ENCODE results near the gene CCDC137.
"Not testable (repeated sequence)": the region's sequence is repeated elsewhere in the genome, so short reads cannot be mapped to it uniquely, and the experiment has no call there.

CCDC137 gene

GRCh38 chr17:81666342-81667191 lies at the start of gene CCDC137, which contains the start of gene OXLD1:
CCDC137 (plus strand) TSS chr17:81666737; CDS start chr17:81666767, 30 bp downstream.
OXLD1 (minus strand) TSS chr17:81666605; CDS start chr17:81666577, 28 bp downstream.
- DNase-seq: peak; percentile 87

- DNase-seq: no peak
Observed at GRCh38 chr17:81616877-81617276, 49.7 kb upstream of the CCDC137 start.

GRCh38 chr17:81618307-81618706 lies 48.2 kb upstream of the CCDC137 start:
- DNase-seq: not testable (repeated sequence)

GRCh38 chr17:81621494-81622130 lies 44.9 kb upstream of the CCDC137 start:
- DNase-seq: no peak

GRCh38 chr17:81630274-81630673 lies 36.3 kb upstream of the CCDC137 start:
- DNase-seq: no peak

- no peak for DNase-seq
Observed at GRCh38 chr17:81631482-81631881, 35.1 kb upstream of the CCDC137 start.

- DNase-seq: no peak
Observed at GRCh38 chr17:81635431-81635830, 31.1 kb upstream of the CCDC137 start.

GRCh38 chr17:81635973-81636504 lies 30.5 kb upstream of the CCDC137 start:
- no peak for DNase-seq

- peak; percentile 71 for DNase-seq
Observed at GRCh38 chr17:81636505-81637288, 29.8 kb upstream of the CCDC137 start, which contains the start of the genes NPLOC4 and TSPAN10. NPLOC4 (minus strand) TSS chr17:81637112; CDS start chr17:81636930, 182 bp downstream. TSPAN10 (plus strand) TSS chr17:81637196; CDS start chr17:81642413, 5,217 bp downstream.

GRCh38 chr17:81638683-81639082 lies 27.9 kb upstream of the CCDC137 start:
- DNase-seq: no peak

GRCh38 chr17:81640011-81640410 lies 26.5 kb upstream of the CCDC137 start:
- DNase-seq: no peak

GRCh38 chr17:81641825-81642489 lies 24.6 kb upstream of the CCDC137 start:
- DNase-seq: peak; percentile 18

- DNase-seq: no peak
Observed at GRCh38 chr17:81644496-81644895, 22.0 kb upstream of the CCDC137 start.

- no peak for DNase-seq
Observed at GRCh38 chr17:81644976-81645952, 21.3 kb upstream of the CCDC137 start.

- DNase-seq: no peak
Observed at GRCh38 chr17:81646869-81647600, 19.5 kb upstream of the CCDC137 start.

GRCh38 chr17:81647640-81648012 lies 18.9 kb upstream of the CCDC137 start:
- DNase-seq: no peak

- no peak for DNase-seq
Observed at GRCh38 chr17:81648013-81648706, 18.4 kb upstream of the CCDC137 start.

GRCh38 chr17:81648707-81649085 lies 17.8 kb upstream of the CCDC137 start:
- DNase-seq: no peak

- DNase-seq: no peak
Observed at GRCh38 chr17:81650951-81651350, 15.6 kb upstream of the CCDC137 start.

GRCh38 chr17:81651692-81652091 lies 14.8 kb upstream of the CCDC137 start:
- peak; percentile 52 for DNase-seq
